Activated CD4-positive, alpha-beta T cell treated with anti-CD3 and anti-CD28 coated beads, Interleukin-2, Interleukin-6, amounts not matched to agents 100 ng/mL and 50 ng/mL, durations not matched to agents 16 hours and 8 hours (primary cell): ENCODE results near the gene JCHAIN.
"Not testable (repeated sequence)": the region's sequence is repeated elsewhere in the genome, so short reads cannot be mapped to it uniquely, and the experiment has no call there.

Experiments
- DNase-seq: peaks from one replicate; pipeline ENCODE4 v3.0.0-alpha.2; 2020

JCHAIN gene

GRCh38 chr4:70687821-70688794, 21.8 kb upstream of the JCHAIN start, which contains the start of gene UTP3:
TSS of gene UTP3 (plus strand) at chr4:70688532. CDS start at chr4:70688678, 146 bp downstream.
- peak; percentile 95 for DNase-seq

- peak; percentile 11 for DNase-seq
Observed at GRCh38 chr4:70687392-70687791, 21.1 kb upstream of the JCHAIN start.

GRCh38 chr4:70682142-70682541, 15.8 kb upstream of the JCHAIN start:
- DNase-seq: not testable (repeated sequence)

- no peak for DNase-seq
Observed at GRCh38 chr4:70681704-70682103, 15.4 kb upstream of the JCHAIN start.

GRCh38 chr4:70680934-70681333, 14.6 kb upstream of the JCHAIN start:
- no peak for DNase-seq

- DNase-seq: no peak
Observed at GRCh38 chr4:70678383-70678999, 12.2 kb upstream of the JCHAIN start.

- no peak for DNase-seq
Observed at GRCh38 chr4:70676554-70677090, 10.3 kb upstream of the JCHAIN start.

- no peak for DNase-seq
Observed at GRCh38 chr4:70674731-70675130, 8.4 kb upstream of the JCHAIN start.

- DNase-seq: no peak
Observed at GRCh38 chr4:70674191-70674590, 7.9 kb upstream of the JCHAIN start.

- DNase-seq: no peak
Observed at GRCh38 chr4:70671091-70671490, 4.8 kb upstream of the JCHAIN start.

GRCh38 chr4:70670332-70671014, 4.2 kb upstream of the JCHAIN start:
- no peak for DNase-seq

GRCh38 chr4:70667740-70668535, 1.6 kb upstream of the JCHAIN start:
- DNase-seq: no peak

GRCh38 chr4:70661309-70661922, 4.9 kb downstream of the JCHAIN start:
- DNase-seq: peak; percentile 68

GRCh38 chr4:70660106-70660505, 6.2 kb downstream of the JCHAIN start:
- DNase-seq: no peak

GRCh38 chr4:70658418-70658817, 7.9 kb downstream of the JCHAIN start:
- no peak for DNase-seq

- DNase-seq: no peak
Observed at GRCh38 chr4:70657326-70657725, 9.0 kb downstream of the JCHAIN start.

- no peak for DNase-seq
Observed at GRCh38 chr4:70654605-70655011, 11.7 kb downstream of the JCHAIN start.

GRCh38 chr4:70651864-70652506, 14.3 kb downstream of the JCHAIN start:
- peak; percentile 34 for DNase-seq

GRCh38 chr4:70650741-70651140, 15.6 kb downstream of the JCHAIN start:
- DNase-seq: not testable (repeated sequence)

GRCh38 chr4:70640192-70640591, 26.1 kb downstream of the JCHAIN start:
- peak; percentile 38 for DNase-seq

- DNase-seq: no peak
Observed at GRCh38 chr4:70637239-70637913, 28.9 kb downstream of the JCHAIN start.
